ENCODE results near the gene XXYLT1.
"Not testable (repeated sequence)": the region's sequence is repeated elsewhere in the genome, so short reads cannot be mapped to it uniquely, and the experiment has no call there.

XXYLT1 gene

GRCh38 chr3:195087840-195088601 lies 182.9 kb downstream of the XXYLT1 start:
- not testable (repeated sequence) for DNase-seq

- no peak for DNase-seq
These were observed 183.6 kb downstream of the XXYLT1 start for GRCh38 chr3:195087328-195087727.

GRCh38 chr3:195086885-195087284 lies 184.1 kb downstream of the XXYLT1 start:
- no peak for DNase-seq

- no peak for DNase-seq
These were observed 184.6 kb downstream of the XXYLT1 start for GRCh38 chr3:195086341-195086740.

- DNase-seq: no peak
These were observed 185.4 kb downstream of the XXYLT1 start for GRCh38 chr3:195085356-195086130.

- no peak for DNase-seq
These were observed 186.2 kb downstream of the XXYLT1 start for GRCh38 chr3:195084746-195085145.

- no peak for DNase-seq
These were observed 187.3 kb downstream of the XXYLT1 start for GRCh38 chr3:195083659-195084058.

- DNase-seq: no peak
These were observed 188.1 kb downstream of the XXYLT1 start for GRCh38 chr3:195082811-195083210.

GRCh38 chr3:195081242-195081963 lies 189.6 kb downstream of the XXYLT1 start:
- DNase-seq: no peak

- peak in 1 of 2 experiments; percentile 61 for DNase-seq
These were observed 190.3 kb downstream of the XXYLT1 start for GRCh38 chr3:195080571-195081151.

- no peak for DNase-seq
These were observed 190.8 kb downstream of the XXYLT1 start for GRCh38 chr3:195080125-195080524.

- no peak for DNase-seq
These were observed 191.3 kb downstream of the XXYLT1 start for GRCh38 chr3:195079636-195080035.

- peak in 1 of 2 experiments; percentile 72 for DNase-seq
These were observed 192.0 kb downstream of the XXYLT1 start for GRCh38 chr3:195078891-195079440.

GRCh38 chr3:195077611-195078540 lies 193.1 kb downstream of the XXYLT1 start:
- DNase-seq: no peak

GRCh38 chr3:195076981-195077610 lies 193.9 kb downstream of the XXYLT1 start:
- no peak for DNase-seq

- no peak for DNase-seq
These were observed 194.8 kb downstream of the XXYLT1 start for GRCh38 chr3:195075941-195076875.

GRCh38 chr3:195075199-195075940 lies 195.6 kb downstream of the XXYLT1 start:
- DNase-seq: no peak

GRCh38 chr3:195073866-195074860 lies 196.8 kb downstream of the XXYLT1 start:
- DNase-seq: no peak

All from NCI-H446 (cell line).